ENCODE data around the gene VAV3.

VAV3 gene

DNA sequence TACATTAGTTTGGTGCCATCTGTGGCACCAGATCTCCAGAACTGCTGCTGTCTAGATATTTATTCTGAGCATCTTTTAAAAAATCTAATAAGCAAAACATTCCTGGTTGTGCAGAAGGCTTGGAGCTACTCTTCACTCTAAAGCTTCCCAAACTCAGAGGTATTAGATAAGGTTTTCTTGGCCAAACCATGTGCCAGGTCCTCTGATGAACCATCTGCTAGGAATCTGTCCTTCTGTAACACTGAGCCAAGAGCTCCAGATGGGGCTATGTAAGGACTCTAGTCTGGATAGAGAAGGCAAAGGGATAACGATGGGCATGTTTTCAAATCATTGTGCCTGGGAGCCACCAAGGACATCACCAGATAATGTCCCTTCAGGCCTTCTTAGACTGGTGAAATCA is 413.5 kb downstream of the VAV3 start:
- H3K4me2 ChIP-seq (ENCODE audit: low read length): no peak overlapping the region
- TF ChIP-seq EZH2phosphoT487 (IDR thresholded peaks at IDR 0.05; ENCODE audit: borderline replicate concordance, low read length): no peak
- TF ChIP-seq, protein P1, sequence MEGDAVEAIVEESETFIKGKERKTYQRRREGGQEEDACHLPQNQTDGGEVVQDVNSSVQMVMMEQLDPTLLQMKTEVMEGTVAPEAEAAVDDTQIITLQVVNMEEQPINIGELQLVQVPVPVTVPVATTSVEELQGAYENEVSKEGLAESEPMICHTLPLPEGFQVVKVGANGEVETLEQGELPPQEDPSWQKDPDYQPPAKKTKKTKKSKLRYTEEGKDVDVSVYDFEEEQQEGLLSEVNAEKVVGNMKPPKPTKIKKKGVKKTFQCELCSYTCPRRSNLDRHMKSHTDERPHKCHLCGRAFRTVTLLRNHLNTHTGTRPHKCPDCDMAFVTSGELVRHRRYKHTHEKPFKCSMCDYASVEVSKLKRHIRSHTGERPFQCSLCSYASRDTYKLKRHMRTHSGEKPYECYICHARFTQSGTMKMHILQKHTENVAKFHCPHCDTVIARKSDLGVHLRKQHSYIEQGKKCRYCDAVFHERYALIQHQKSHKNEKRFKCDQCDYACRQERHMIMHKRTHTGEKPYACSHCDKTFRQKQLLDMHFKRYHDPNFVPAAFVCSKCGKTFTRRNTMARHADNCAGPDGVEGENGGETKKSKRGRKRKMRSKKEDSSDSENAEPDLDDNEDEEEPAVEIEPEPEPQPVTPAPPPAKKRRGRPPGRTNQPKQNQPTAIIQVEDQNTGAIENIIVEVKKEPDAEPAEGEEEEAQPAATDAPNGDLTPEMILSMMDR (IDR thresholded peaks at IDR 0.05; ENCODE audit: low read depth, low read length, poor library complexity, severe bottlenecking): no peak
- no peak overlapping the region for H3K4me3 ChIP-seq (ENCODE audit: low read length)
- H4K20me1 ChIP-seq (ENCODE audit: control insufficient read depth, insufficient read depth, low read depth, low read length): no peaks in the 10 kb centered on the region
- no peak overlapping the region for H3K27ac ChIP-seq (ENCODE audit: low read depth, low read length)
- no peaks in the 10 kb centered on the region for H3F3A ChIP-seq (ENCODE audit: control insufficient read depth, insufficient read depth)
- no peaks in the 10 kb centered on the region for H3K36me3 ChIP-seq (ENCODE audit: control insufficient read depth, low read length)
- peaks cover 4% of the 10 kb centered on the region; the same call in 1 of the 2 replicates for H3K4me1 ChIP-seq (ENCODE audit: control insufficient read depth, low read length)
- H3K9me3 ChIP-seq (ENCODE audit: control insufficient read depth, insufficient read depth, low read length): no peaks in the 10 kb centered on the region
- H3K79me2 ChIP-seq (ENCODE audit: control insufficient read depth, low read length): no peaks in the 10 kb centered on the region
- no peaks in the 10 kb centered on the region for H3K9me2 ChIP-seq (replicated peaks; ENCODE audit: control insufficient read depth, low read length)
- no peaks in the 10 kb centered on the region for H3K27me3 ChIP-seq (ENCODE audit: control insufficient read depth, low read length)

DNA sequence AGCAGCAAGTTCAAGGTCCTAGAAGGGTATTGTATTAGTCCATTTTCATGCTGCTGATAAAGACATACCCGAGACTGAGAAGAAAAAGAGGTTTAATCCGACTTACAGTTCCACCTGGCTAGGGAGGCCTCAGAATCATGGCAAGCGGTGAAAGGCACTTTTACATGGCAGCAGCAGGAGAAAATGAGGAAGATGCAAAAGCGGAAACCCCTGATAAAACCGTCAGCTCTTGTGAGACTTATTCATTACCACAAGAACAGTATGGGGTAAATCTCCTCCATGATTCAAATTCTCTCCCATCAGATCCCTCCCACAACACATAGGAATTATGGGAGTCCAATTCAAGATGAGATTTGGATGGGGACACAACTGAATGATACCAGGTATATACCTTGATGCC is 414.6 kb downstream of the VAV3 start:
- peaks cover 6% of the 10 kb centered on the region; the same call in 1 of the 2 replicates for H3K4me1 ChIP-seq (ENCODE audit: control insufficient read depth, low read length)
- no peaks in the 10 kb centered on the region for H4K20me1 ChIP-seq (ENCODE audit: control insufficient read depth, insufficient read depth, low read depth, low read length)
- H3K79me2 ChIP-seq (ENCODE audit: control insufficient read depth, low read length): no peaks in the 10 kb centered on the region
- H3K9me2 ChIP-seq (replicated peaks; ENCODE audit: control insufficient read depth, low read length): no peaks in the 10 kb centered on the region
- no peaks in the 10 kb centered on the region for H3K27me3 ChIP-seq (ENCODE audit: control insufficient read depth, low read length)
- H3K9me3 ChIP-seq (ENCODE audit: control insufficient read depth, insufficient read depth, low read length): no peaks in the 10 kb centered on the region
- no peak overlapping the region for H3K4me3 ChIP-seq (ENCODE audit: low read length)
- no peaks in the 10 kb centered on the region for H3K36me3 ChIP-seq (ENCODE audit: control insufficient read depth, low read length)
- TF ChIP-seq, protein P1 (IDR thresholded peaks at IDR 0.05; ENCODE audit: low read depth, low read length, poor library complexity, severe bottlenecking): no peak
- no peak overlapping the region for H3K4me2 ChIP-seq (ENCODE audit: low read length)
- no peak overlapping the region for H3K27ac ChIP-seq (ENCODE audit: low read depth, low read length)
- no peaks in the 10 kb centered on the region for H3F3A ChIP-seq (ENCODE audit: control insufficient read depth, insufficient read depth)

DNA sequence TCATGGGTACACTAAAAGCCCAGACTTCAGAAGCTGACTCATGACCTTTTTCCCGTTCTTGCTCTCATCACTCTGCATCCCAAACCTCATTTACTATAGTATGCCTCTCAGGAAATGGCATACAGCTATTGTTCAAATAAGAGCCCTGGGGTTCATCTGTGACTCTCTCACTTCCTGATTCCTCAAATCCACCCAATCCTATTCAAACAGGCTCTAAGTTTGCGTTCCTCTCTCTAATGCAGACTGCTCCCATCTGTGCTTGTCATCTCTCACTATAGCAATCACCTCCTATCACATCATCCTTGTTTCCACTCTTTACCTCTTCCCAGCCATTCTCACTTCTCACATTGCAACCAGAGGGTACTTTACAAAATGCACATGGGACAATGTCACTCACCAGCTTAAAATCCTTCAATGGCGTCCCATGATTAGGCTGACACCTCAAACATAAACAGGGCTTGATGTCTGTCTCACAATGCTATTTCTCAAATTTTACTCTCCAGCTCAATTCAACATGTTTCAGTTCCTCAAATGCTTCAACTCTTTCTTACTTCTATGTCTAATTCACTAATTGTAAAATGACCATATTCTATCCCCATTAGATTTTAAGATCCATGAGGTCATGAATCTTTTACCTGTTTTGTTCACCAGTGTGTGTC is 415.7 kb downstream of the VAV3 start:
- Histone ChIP-seq H3F3A (ENCODE audit: control insufficient read depth, insufficient read depth) (no peaks in the 10 kb centered on the region), H3K4me2 (ENCODE audit: low read length) (no peak overlapping the region), H4K20me1 (ENCODE audit: control insufficient read depth, insufficient read depth, low read depth, low read length) (no peaks in the 10 kb centered on the region), H3K9me3 (ENCODE audit: control insufficient read depth, insufficient read depth, low read length) (no peaks in the 10 kb centered on the region), H3K9me2 (replicated peaks; ENCODE audit: control insufficient read depth, low read length) (no peaks in the 10 kb centered on the region), H3K4me3 (ENCODE audit: low read length) (no peak overlapping the region), H3K79me2 (ENCODE audit: control insufficient read depth, low read length) (no peaks in the 10 kb centered on the region), H3K36me3 (ENCODE audit: control insufficient read depth, low read length) (no peaks in the 10 kb centered on the region), H3K4me1 (ENCODE audit: control insufficient read depth, low read length) (peaks cover 13% of the 10 kb centered on the region; the same call in 1 of the 2 replicates), H3K27ac (ENCODE audit: low read depth, low read length) (no peak overlapping the region), H3K27me3 (ENCODE audit: control insufficient read depth, low read length) (no peaks in the 10 kb centered on the region)
- no peak for TF ChIP-seq EZH2phosphoT487 (IDR thresholded peaks at IDR 0.05; ENCODE audit: borderline replicate concordance, low read length)
- TF ChIP-seq, protein P1 (IDR thresholded peaks at IDR 0.05; ENCODE audit: low read depth, low read length, poor library complexity, severe bottlenecking): no peak
